HL-60 (cell line): ENCODE data around the gene ACAD11.

Source experiments
- DNase-seq, 2 experiments: peaks; one replicate each; pipeline ENCODE4 v3.0.0-alpha.2; 2010 to 2020; ENCODE audit warnings: low read depth in 1 of 2, low spot score in 1 of 2
- H3K27ac ChIP-seq: fragments of 250-450 bp; sonication (Bioruptor Pico); replicated peaks from 2 replicates; pipeline ENCODE4 v1.5.1; 2020; ENCODE audit warnings: mild to moderate bottlenecking, moderate library complexity
- H3K27me3 ChIP-seq: fragments of 250-450 bp; sonication (Bioruptor Pico); 2 replicates; pipeline ENCODE4 v1.5.1; 2021; ENCODE audit warnings: mild to moderate bottlenecking, moderate library complexity; ENCODE audit not compliant: insufficient read depth, poor library complexity, severe bottlenecking
- H3K4me3 ChIP-seq: replicated peaks from 2 replicates; pipeline ENCODE4 v1.5.1; 2011; ENCODE audit warnings: mild to moderate bottlenecking, control low read depth, low read length; ENCODE audit not compliant: insufficient read depth
- CTCF ChIP-seq: IDR thresholded peaks from one replicate; pipeline ENCODE4 v1.5.1; 2011; ENCODE audit warnings: low read length, control low read depth, inconsistent platforms; ENCODE audit not compliant: insufficient read depth
- GABPA ChIP-seq: IDR thresholded peaks from 2 replicates; pipeline ENCODE4 v1.6.1; 2012; ENCODE audit warnings: low read depth
- POLR2AphosphoS5 ChIP-seq: IDR thresholded peaks from 2 replicates; pipeline ENCODE4 v1.6.1; 2012; ENCODE audit warnings: low read depth
- SPI1 ChIP-seq: IDR thresholded peaks from 2 replicates; pipeline ENCODE4 v1.6.1; 2012; ENCODE audit warnings: low read depth, mild to moderate bottlenecking, borderline replicate concordance
- TF ChIP-seq, protein P1 (sequence below): IDR thresholded peaks from 2 replicates; pipeline ENCODE4 v1.6.1; 2012; ENCODE audit warnings: low read depth; ENCODE audit not compliant: insufficient replicate concordance

The ACAD11 gene

DNA sequence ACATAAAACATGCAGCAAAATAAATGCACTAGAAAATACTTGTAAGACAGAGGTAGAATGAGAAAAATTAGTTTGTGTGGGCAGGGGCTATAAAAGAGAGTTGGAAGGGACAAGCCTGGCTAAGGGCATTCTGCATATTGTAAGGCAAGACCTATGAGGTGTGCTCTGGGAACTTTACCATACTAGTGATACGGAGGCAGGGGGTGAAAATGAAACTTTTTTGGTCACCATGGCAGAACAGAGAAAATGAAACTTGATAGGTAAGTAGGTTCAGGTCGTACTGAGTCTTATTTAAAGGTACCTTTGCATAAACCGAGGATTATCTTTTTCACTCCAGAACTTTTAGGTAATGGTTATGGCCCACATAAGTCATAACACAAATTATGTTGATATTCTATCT is 137.3 kb downstream of the ACAD11 start:
- no peak overlapping the region for H3K4me3 ChIP-seq
- no peak for DNase-seq
- no peaks in the 10 kb centered on the region for H3K27me3 ChIP-seq
- no peak for TF ChIP-seq POLR2AphosphoS5
- TF ChIP-seq, protein P1, sequence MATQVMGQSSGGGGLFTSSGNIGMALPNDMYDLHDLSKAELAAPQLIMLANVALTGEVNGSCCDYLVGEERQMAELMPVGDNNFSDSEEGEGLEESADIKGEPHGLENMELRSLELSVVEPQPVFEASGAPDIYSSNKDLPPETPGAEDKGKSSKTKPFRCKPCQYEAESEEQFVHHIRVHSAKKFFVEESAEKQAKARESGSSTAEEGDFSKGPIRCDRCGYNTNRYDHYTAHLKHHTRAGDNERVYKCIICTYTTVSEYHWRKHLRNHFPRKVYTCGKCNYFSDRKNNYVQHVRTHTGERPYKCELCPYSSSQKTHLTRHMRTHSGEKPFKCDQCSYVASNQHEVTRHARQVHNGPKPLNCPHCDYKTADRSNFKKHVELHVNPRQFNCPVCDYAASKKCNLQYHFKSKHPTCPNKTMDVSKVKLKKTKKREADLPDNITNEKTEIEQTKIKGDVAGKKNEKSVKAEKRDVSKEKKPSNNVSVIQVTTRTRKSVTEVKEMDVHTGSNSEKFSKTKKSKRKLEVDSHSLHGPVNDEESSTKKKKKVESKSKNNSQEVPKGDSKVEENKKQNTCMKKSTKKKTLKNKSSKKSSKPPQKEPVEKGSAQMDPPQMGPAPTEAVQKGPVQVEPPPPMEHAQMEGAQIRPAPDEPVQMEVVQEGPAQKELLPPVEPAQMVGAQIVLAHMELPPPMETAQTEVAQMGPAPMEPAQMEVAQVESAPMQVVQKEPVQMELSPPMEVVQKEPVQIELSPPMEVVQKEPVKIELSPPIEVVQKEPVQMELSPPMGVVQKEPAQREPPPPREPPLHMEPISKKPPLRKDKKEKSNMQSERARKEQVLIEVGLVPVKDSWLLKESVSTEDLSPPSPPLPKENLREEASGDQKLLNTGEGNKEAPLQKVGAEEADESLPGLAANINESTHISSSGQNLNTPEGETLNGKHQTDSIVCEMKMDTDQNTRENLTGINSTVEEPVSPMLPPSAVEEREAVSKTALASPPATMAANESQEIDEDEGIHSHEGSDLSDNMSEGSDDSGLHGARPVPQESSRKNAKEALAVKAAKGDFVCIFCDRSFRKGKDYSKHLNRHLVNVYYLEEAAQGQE, result no peak
- TF ChIP-seq GABPA, result no peak
- TF ChIP-seq CTCF, result no peak
- no peak for TF ChIP-seq SPI1
- H3K27ac ChIP-seq, result no peak overlapping the region

- H3K27ac ChIP-seq, result no peak overlapping the region
- H3K27me3 ChIP-seq, result no peaks in the 10 kb centered on the region
- no peak for TF ChIP-seq POLR2AphosphoS5
- TF ChIP-seq SPI1, result no peak
- no peak for TF ChIP-seq GABPA
- TF ChIP-seq CTCF, result no peak
- TF ChIP-seq, protein P1, result no peak
- DNase-seq, result no peak
- no peak overlapping the region for H3K4me3 ChIP-seq
Observed at GRCh38 chr3:132521901-132522300, 137.7 kb downstream of the ACAD11 start.

DNA sequence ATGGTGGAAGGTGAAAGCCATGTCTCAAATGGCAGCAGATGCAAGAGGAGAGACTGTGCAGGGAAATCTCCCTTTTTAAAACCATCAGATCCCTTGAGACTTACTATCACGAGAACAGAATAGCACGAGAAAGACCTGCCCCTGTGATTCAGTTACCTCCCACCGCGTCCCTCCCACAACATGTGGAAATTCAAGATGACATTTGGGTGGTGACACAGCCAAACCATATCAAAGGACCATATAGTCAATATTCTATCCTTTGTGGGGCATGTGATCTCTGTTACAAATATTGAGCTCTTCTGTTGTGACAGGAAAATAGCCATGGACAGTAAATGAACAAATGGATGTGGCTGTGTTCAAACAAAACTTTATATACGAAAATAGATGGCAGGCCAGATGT is 139.7 kb downstream of the ACAD11 start:
- no peak for TF ChIP-seq CTCF
- TF ChIP-seq SPI1, result no peak
- no peak for TF ChIP-seq GABPA
- TF ChIP-seq, protein P1, result no peak
- Histone ChIP-seq H3K4me3 (no peak overlapping the region), H3K27ac (no peak overlapping the region), H3K27me3 (no peaks in the 10 kb centered on the region)
- no peak for DNase-seq
